NCI-H1694 (cell line): ENCODE measurements around the gene H1-8.
A peak's percentile ranks its signal among the peaks of the same experiment; 100 is the strongest.
"Not testable (repeated sequence)": the region's sequence is repeated elsewhere in the genome, so short reads cannot be mapped to it uniquely, and the experiment has no call there.

Experiments
- DNase-seq: peaks from one replicate; lab custom pipeline; 2025; lab: John Stamatoyannopoulos, UW

The H1-8 gene

DNA sequence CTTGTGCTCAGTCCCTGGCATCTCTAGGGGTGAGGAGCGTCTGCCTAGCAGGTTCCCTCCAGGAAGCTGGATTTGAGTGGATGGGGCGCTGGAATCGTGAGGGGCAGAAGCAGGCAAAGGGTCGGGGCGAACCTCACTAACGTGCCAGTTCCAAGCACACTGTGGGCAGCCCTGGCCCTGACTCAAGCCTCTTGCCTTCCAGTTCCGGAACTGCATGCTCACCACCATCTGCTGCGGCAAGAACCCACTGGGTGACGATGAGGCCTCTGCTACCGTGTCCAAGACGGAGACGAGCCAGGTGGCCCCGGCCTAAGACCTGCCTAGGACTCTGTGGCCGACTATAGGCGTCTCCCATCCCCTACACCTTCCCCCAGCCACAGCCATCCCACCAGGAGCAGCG, 9.6 kb upstream of the H1-8 start:
- no peak for DNase-seq

DNA sequence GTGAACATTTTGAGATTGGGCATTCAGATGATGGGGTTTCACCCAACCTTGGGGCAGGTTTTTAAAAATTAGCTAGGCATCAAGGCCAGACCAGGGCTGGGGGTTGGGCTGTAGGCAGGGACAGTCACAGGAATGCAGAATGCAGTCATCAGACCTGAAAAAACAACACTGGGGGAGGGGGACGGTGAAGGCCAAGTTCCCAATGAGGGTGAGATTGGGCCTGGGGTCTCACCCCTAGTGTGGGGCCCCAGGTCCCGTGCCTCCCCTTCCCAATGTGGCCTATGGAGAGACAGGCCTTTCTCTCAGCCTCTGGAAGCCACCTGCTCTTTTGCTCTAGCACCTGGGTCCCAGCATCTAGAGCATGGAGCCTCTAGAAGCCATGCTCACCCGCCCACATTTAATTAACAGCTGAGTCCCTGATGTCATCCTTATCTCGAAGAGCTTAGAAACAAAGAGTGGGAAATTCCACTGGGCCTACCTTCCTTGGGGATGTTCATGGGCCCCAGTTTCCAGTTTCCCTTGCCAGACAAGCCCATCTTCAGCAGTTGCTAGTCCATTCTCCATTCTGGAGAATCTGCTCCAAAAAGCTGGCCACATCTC, 8.4 kb upstream of the H1-8 start:
- peak; percentile 19 for DNase-seq

DNA sequence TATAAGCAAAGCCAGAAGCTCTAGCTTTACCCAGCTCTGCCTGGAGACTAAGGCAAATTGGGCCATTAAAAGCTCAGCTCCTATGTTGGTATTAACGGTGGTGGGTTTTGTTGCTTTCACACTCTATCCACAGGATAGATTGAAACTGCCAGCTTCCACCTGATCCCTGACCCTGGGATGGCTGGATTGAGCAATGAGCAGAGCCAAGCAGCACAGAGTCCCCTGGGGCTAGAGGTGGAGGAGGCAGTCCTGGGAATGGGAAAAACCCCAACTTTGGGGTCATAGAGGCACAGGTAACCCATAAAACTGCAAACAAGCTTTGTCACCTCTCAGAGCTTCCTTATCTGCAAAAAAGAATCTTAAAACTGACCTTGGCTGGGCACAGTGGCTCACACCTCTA, 7.9 kb upstream of the H1-8 start:
- DNase-seq: no peak

DNA sequence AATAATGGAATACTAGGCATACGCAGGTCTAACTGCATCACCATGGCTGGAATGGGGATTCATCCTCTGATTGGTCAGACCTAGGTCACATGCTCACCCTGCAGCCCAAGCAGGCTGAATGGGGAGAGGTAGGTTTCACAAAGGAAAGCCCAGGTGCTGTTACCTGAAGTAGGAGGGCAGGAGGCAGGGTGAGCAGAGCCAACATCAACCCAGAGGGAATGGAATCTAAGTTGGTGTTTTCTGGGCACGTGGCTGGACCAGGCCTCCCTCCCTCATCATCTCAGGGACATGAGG, 6.7 kb upstream of the H1-8 start:
- no peak for DNase-seq

DNA sequence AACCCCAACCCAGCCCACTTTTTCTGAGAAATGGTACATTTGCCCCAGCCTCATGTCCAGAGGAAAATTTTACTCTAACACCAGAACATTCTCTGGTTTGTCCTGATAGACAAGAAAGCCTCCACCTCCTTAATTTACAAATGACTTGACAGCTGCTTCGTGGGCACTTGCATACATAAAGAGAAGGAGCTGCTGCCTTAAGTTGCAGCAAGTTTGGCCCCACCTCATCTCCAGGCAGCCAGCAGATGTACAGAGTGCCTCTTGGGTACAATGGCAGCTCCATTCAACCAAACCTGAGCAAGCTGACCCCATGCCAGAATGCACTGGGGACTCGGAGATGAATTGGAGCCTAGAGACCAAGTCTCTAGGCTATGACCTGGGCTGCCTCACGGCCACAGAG, 6.2 kb upstream of the H1-8 start:
- DNase-seq: no peak

DNA sequence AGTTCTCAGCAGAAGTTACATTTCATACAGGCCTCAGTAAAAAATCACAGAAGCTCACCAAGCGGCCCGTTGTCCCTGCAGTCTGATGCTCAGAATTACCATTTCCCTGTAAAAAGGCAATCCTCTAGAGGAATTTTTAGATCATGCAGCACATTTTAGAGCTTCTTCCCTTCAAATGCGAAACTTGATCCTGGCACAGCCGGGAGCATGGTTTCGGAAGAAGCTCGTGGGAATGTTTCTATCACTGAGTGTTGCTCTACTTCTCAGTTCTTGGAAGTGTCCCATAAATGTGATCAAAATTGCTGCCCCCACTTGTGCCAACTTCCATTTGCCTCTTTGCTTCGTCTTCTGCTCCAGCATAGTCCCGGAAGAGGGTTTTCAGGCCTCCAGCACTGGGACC, 3.8 kb upstream of the H1-8 start:
- no peak for DNase-seq

DNA sequence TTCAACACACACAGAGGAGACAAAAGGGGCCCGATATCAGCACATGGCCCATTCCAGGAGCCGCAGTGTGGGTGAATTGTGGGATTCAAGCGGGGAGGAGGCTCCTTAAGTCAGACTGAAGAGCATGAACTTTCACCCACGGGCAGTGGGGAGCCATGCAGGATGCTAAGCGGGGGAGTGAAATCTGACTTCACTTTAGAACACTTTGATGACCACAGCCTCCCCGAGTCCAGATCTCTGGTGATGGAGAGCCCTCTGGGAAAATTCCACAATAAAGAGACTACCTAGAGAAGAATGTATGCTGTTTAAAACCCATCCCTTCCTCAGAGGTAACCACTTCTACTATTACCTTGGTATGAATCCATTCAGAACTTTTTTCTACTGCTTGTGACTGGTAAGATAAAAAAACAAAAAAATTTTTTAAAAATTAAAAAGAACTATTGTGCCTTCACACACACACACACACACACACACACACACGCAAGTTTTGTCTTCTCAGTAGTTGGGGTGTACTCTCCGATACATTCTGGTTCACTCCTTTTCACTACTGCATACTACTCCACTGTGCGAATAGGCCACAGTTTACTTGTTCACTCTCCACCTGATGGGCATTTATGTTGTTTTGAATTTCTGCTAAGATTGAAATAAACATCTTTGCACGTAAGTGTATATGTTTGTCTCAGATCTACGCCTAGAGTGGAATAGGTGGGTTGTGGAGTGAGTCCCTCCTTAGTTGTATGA, 2.0 kb upstream of the H1-8 start:
- no peak for DNase-seq

DNA sequence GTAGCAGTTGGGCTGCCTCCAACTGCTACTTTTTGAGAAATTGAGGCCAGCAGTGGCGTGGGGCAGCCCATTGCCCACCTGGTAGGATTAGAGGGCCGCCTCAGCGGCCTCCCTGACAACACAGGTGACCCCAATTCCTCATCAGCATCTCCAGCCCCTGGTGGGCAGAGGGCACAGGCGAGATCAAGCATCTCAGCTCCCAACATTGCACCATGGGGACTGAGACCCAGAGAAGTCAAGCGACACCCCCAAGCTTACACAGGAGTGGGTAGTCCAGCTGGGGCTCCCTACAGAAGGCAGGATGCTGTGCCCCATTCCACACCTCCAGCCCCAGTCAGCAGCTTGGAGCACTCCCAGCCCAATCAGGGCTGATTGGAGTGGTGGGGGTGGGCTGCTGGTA, 228 bp upstream of the H1-8 start:
- no peak for DNase-seq

DNA sequence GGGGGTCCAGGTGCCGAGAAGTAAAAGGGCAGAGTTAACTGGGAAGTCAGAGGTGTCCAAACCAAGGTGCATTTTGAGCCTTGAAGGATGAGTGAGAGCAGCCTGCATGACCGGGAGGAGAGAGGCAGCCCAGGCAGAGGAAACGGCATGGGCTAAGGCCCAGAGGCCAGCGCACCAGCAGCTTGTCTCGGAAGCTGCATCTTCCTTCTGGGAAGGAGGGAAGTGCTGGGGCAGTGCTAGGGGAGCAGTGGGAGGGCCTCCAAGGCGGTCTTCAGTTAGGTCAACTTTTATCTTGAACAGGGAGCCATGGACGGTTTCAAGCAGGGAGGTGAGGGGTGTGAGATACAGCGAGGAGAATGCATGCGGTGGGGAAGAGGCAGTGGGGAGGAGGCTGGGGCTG, 1.0 kb downstream of the H1-8 start:
- no peak for DNase-seq

DNA sequence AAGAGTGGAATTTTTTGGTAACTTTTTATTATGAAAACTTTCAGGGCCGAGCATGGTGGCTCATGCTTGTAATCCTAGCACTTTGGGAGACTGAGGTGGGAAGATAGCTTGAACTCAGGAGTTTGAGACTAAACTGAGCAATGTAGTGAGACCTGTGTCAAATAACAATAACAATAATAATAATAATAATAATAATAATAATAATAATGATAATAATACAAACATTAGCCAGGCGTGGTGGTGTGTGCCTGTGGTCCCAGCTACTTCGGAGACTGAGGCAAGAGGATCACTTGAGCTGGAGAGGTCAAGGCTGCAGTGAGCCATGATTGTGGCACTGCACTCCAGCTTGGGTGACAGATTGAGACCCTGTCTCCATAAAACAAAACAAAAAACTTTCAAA, 3.0 kb downstream of the H1-8 start:
- not testable (repeated sequence) for DNase-seq

DNA sequence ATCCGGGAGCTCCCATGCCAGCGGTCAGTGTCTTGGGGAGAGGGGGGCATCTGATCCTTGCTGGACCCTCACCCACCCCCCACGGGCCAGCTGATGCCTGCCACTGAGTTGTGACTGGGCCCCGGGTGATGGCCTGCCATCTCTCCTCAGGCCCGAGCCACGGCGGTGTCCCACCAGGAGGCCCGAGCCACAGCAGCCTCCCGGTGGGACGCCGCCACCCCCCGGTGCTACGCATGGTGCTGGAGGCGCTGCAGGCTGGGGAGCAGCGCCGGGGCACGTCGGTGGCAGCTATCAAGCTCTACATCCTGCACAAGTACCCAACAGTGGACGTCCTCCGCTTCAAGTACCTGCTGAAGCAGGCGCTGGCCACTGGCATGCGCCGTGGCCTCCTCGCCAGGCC, 4.3 kb downstream of the H1-8 start:
- no peak for DNase-seq

DNA sequence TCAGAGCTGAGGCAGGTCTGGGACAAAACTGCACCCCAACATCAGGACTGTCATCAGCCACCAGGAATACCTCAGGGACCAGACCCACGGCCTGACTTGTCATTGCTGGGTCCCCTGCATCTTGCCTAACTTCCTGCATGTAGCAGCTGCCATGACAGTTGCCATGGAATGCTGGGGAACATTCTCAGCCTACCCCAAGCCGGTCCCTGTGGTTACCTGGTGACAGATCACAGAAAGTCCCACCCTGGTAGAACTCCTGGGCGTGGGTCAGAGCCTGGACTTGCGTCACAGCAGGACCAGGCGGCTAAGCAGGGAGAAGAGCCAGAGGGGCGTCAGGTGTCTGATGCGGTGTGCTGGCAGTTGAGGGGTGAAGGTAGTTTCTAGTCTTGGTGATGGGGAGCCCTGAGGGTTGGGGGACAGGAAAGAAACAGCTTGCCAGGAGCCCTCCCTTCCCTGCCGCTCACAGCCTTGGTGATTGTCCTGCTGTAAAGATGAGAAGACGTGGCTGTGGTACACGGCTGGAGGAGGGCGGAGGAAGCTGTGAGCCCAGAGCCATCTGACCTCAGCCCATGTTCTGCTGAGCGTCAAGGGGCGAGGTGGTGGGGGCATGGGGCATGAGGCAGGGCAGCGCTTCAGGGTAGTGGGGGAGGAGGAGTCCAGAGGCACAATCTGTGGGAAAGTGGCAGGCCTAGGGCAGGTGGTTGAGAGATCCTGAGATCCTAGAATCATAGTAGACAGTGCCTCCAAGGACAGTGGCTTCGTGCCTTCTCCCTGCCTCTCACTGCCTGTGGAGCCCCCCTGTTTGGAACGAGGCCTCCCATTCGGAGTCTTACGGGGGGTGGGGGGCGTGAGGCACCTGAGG, 5.4 kb downstream of the H1-8 start:
- DNase-seq: no peak

DNA sequence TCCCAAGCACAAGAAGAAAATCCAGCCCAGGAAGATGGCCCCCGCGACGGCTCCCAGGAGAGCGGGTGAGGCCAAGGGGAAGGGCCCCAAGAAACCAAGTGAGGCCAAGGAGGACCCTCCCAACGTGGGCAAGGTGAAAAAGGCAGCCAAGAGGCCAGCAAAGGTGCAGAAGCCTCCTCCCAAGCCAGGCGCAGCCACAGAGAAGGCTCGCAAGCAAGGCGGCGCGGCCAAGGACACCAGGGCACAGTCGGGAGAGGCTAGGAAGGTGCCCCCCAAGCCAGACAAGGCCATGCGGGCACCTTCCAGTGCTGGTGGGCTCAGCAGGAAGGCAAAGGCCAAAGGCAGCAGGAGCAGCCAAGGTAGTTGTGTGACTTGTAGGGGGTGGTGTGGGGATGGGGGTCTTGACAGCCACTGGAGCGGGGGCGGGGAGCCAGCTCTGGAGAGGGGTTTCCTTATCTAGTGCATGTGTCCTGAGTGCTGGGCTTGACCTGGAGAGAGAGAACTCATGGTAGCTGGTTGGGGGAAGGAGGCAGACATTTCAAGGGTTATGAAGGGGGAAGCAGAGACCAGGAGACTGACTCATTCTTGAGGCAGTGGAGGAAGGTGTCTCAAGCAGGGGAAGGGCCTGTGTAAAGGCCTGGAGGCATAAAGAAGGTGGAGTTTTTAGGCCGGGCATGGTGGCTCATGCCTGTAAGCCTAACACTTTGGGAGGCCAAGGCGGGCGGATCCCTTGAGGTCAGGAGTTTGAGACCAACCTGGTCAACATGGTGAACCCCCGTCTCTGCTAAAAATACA, 6.2 kb downstream of the H1-8 start:
- no peak for DNase-seq

DNA sequence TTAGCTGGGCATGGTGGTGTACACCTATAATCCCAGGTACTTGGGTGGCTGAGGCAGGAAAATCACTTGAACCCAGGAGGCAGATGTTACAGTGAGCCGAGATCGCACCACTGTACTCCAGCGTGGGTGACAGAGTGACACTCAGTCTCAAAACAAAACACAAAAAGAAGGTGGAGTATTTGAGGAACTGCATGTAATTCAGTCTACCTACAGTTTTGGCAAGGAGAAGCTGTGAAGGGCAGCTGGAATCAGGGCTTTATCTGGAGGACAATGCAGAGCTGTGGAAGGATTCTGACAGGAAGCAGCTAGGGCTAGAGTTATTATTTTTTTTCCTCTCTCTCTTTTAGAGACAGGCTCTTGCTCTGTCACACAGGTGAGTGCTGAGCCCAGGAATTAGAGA, 6.8 kb downstream of the H1-8 start:
- DNase-seq: no peak

DNA sequence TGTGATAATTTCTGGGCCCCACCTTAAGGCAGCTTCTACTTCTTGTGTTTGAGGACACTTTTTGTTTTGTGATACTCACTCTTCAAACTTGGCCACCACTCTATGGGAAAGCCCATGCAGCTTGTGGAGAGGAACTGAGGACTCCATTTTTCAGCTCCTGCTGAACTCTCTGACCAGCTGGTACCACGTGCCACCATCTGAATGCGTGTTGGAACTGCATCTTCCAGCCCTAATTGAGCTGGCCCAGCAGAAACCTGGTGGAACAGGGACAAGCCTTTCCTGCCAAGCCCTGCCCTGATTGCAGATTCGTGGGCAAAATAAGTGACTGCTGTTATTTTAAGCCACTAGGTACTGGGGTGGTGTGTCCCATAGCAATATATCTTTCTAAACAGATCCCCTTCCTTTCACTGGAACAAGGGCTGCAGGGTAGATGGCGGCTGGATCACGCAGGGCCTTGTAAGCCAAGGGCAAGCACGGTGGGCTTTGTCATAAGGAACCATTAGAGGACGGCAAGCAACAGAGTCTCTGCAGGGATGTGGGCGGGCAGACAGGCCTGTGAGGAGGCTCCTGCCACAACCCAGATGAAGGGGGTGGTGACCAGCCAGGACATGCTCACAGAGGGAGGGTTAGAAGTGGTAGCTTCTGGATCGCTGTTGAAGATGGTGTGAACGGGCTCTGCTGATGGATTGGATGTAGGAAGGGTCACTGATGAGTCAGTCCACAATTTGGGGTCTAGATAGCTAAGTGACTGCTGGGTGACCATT, 9.5 kb downstream of the H1-8 start:
- DNase-seq: peak; percentile 23

DNA sequence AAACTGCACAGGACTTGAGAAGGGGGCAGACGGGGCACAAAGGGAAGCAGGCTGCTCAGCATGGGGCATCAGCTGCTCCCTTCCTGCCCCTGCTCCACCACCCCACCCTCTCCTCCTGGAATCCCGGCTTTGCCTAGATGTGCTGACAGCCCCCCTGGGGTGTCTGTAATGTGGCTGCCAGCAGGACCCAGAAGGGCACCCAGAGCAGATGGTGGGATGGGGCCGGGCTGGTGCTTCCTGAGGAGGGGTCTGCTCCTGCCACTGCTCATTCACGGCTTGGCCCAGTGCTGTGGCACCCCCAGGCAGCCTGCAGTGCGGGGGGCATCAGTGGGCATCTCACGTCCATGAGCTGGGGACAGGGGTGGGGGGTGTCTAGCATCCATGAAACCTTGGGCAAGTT, 10.2 kb downstream of the H1-8 start:
- DNase-seq: no peak

DNA sequence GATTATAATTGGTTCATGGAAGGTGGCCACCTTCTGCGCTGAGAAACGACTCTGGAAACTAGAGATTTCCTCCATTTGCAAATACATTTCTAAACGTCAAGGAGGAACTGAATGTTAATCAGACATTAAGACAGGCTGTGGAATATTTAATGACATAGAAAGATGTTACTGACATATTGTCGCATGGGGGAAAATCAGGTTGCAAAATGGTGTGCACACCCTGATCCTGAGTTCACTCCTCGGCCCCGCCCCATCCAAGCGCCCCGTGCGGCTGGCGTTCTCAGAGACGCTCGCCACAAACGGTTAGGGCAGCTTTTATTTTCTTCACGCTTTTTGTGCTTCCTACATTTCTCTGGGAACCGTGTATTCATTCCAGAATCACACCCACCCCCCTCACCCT, 10.7 kb downstream of the H1-8 start:
- DNase-seq: no peak

DNA sequence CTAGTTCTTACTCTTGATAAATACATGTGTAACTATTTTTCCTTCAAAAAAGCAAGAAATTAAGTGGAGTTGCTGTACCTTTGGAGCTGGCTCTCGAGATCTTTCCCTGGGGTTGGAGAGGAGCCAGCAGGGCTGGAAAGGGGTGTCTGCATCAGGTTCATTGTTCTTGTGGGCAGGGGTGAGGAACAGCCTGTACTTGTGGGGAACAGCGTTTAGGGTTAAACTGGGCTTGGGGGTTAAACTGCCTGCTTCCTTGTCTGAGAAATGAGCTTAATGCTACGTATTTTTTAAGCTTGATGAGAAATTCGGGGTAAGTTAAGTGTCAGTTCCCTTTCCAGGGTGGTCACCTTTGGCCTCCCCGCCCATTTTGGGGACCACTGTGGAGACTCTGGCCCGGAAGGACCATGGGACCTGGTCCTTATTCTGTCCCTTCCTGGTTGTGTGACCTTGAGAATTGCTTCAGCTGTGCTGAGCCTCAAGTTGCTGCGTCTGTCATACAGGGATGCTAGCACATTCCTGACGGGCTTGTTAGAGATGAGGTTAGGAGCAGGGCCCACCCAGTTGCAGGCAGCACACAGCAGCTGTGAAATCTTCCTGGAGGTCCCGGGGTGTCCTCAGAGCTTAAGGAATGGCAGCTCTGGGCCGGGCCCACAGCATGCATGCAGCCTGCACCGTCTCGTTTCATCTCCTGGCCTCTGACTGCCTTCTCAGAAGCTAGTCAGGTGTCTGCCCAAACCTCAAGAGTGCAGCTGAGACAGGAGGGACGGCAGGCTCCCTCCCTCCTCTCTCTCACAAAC, 11.6 kb downstream of the H1-8 start:
- DNase-seq: peak; percentile 18

DNA sequence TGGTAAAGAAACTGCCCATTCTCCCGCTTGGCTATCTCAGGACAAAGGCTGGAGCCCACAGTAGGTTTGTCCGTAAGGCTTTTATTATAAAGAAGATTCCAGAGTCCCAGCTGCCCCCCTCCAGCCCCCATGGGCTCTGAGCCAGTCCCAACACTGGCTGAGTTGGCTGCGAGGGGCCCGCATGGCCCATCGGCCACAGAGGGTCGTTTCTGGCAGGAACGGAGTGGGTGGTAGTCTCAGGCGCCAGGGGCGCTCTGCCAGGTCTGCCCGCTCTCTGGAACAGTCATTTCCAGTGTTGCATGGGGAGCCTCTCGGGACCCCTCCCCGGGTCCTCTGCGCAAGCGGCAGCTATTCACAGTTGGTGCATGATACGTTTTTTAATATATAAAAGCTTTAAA, 12.2 kb downstream of the H1-8 start:
- no peak for DNase-seq

DNA sequence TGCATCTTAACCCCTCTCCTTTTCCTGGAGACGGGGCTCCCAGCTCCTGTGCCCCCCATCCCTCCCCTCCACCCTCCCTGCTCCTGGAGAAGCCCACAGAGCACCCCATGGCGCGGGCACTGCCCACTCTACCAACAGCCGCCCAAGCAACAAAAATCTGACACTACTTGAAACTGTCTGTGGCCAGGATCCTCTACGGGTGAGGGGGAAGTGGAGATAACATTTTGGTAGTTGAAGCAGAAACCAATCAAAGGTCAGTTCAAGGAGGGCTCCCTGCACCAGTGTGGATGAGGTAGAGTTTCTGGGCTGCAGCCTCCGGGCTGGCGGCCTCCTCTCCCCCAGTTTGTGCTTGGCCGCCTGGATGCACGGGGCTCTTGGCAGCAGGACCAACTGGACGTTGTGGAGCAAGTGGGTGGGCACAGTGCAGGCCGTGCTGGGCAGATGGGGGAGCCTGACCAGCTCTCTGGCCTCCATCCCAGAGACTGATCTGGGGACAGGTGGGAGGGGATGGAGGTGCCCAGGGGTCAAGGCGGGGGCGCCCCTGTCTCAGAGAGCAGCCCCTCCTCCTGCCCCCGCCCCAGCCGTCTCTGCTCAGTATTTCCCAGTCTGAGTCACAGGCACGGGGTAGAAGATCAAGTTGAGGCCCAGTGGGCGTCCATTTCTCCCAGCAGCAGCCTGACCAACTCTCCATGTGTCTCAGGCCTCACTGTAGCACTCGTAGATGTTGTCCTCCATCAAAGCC, 12.8 kb downstream of the H1-8 start:
- no peak for DNase-seq
